ENCODE measurements around the gene BAZ2B. TPM values are rescaled to one million over a fixed set of nuclear protein-coding genes. Genes with fewer than 3 reads are reported as not detected.

The BAZ2B gene
- total RNA-seq, 4 donors from 2014 or later = 46.8 to 72.8 (median 53.4) TPM

- TF ChIP-seq POLR2A (IDR thresholded peaks at IDR 0.05) (no peak), CTCF (IDR thresholded peaks at IDR 0.05) (no peak)
- DNase-seq (ENCODE audit: low spot score in 2 of 2) = no peak
- intact Hi-C loops (cut with DNase I; ENCODE audit: low total_unique reads) = no loop called here
- no peak overlapping the region for H3K4me3 ChIP-seq (ENCODE audit: low read depth, poor library complexity, severe bottlenecking)
Observed at GRCh38 chr2:159381574-159381973, 234.8 kb downstream of the BAZ2B start.

DNA sequence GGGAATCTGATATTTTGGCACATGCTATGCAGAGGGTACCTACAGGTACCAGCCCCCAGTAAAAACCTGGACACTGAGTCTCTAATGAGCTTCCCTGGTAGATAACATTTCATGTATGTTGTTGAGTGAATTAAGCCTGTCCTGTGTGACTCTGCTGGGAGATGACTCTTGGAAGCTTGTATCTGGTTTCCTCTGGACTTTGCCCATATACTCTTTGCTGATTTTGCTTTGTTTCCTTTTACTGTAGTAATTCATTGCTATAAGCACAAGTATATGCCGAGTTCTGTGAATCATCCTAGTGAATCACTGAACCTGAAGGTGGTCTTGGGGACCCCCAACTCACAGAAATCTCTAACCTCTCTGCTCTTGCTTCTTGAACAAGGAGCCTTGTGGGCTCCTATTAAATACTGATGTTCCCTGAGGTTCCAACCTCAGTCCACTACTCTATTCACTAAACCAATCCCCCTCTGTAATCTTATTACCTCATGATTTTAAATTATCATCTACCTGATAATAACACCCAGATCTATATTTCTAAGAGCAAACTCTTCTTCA, 235.6 kb downstream of the BAZ2B start:
- 96 to 100% methylated on average over 1 of the region's 1 CpG for WGBS, 2 donors
- no peak for TF ChIP-seq POLR2A (IDR thresholded peaks at IDR 0.05)
- no peak for TF ChIP-seq CTCF (IDR thresholded peaks at IDR 0.05)
- intact Hi-C loops (cut with DNase I; ENCODE audit: low total_unique reads) = no loop called here
- no peak overlapping the region for H3K4me3 ChIP-seq (ENCODE audit: low read depth, poor library complexity, severe bottlenecking)
- no peak for DNase-seq (ENCODE audit: low spot score in 2 of 2)

DNA sequence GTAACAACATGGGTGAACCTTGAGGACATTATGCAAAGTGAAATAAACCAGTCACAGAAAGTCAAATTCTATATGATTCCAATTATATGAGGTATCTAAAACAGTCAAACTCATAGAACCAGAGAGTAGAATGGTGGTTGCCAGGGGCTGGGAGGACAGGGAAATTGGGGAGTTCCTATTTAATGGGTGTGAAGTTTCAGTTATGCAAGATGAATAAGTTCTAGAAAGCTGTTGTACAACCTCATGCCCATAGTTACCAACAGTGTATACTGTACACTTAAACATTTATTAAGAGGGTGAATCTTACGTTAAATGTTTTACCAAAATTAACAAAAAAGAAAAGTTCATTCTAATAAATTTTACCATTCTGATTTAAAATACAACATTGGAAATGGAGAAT, 237.2 kb downstream of the BAZ2B start:
- intact Hi-C loops (cut with DNase I; ENCODE audit: low total_unique reads) = no loop called here
- TF ChIP-seq CTCF (IDR thresholded peaks at IDR 0.05) = no peak
- no peak for TF ChIP-seq POLR2A (IDR thresholded peaks at IDR 0.05)
- DNase-seq (ENCODE audit: low spot score in 2 of 2) = no peak
- 2 to 62% methylated on average over 1 of the region's 1 CpG for WGBS, 2 donors
- H3K4me3 ChIP-seq (ENCODE audit: low read depth, poor library complexity, severe bottlenecking) = no peak overlapping the region

GRCh38 chr2:159375241-159375640, 241.1 kb downstream of the BAZ2B start:
- TF ChIP-seq POLR2A (IDR thresholded peaks at IDR 0.05) (no peak), CTCF (IDR thresholded peaks at IDR 0.05) (no peak)
- no peak for DNase-seq (ENCODE audit: low spot score in 2 of 2)
- no peak overlapping the region for H3K4me3 ChIP-seq (ENCODE audit: low read depth, poor library complexity, severe bottlenecking)
- intact Hi-C loops (cut with DNase I; ENCODE audit: low total_unique reads) = no loop called here

GRCh38 chr2:159371506-159371905, 244.8 kb downstream of the BAZ2B start:
- no peak for DNase-seq (ENCODE audit: low spot score in 2 of 2)
- WGBS, 2 donors = 50 to 72% methylated on average over 2 of the region's 2 CpGs
- intact Hi-C loops (cut with DNase I; ENCODE audit: low total_unique reads) = no loop called here
- TF ChIP-seq CTCF (IDR thresholded peaks at IDR 0.05) = no peak
- no peak overlapping the region for H3K4me3 ChIP-seq (ENCODE audit: low read depth, poor library complexity, severe bottlenecking)

DNA sequence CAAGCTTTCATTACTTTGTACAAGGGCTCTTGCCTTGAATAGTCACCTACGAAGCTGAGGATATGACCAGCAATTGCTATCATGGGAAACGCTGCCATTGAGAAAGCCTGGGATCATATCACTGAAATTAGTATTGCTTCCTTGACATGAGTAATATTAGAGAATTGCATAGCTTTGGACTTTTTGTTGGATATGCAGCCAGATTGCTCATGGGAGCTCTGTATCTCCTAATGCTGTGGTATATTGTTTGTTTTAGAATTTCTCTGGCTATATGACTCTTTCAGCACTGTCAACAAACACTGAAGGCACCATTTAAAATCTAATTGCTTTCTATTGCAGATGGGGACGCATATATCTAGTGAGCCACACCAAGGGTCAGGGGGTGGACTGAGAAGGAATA, 249.8 kb downstream of the BAZ2B start:
- H3K4me3 ChIP-seq (ENCODE audit: low read depth, poor library complexity, severe bottlenecking) = no peak overlapping the region
- intact Hi-C loops (cut with DNase I; ENCODE audit: low total_unique reads) = no loop called here
- 97 to 100% methylated on average over 3 of the region's 3 CpGs for WGBS, 2 donors
- TF ChIP-seq CTCF (IDR thresholded peaks at IDR 0.05) (no peak), POLR2A (IDR thresholded peaks at IDR 0.05) (no peak)
- no peak for DNase-seq (ENCODE audit: low spot score in 2 of 2)

Measured in lower leg skin (tissue), 4 donors.